ENCODE measurements around the gene GABRB2.
"Not testable (repeated sequence)": the region's sequence is repeated elsewhere in the genome, so short reads cannot be mapped to it uniquely, and the experiment has no call there.

GABRB2 gene

GRCh38 chr5:161295721-161296250, 250.7 kb downstream of the GABRB2 start:
- DNase-seq, result no peak

- no peak for DNase-seq
Observed at GRCh38 chr5:161288071-161288470, 258.5 kb downstream of the GABRB2 start.

GRCh38 chr5:161287436-161287835, 259.1 kb downstream of the GABRB2 start:
- no peak for DNase-seq

- no peak for DNase-seq
Observed at GRCh38 chr5:161286066-161286655, 260.4 kb downstream of the GABRB2 start.

GRCh38 chr5:161284445-161284844, 262.1 kb downstream of the GABRB2 start:
- DNase-seq, result no peak

- DNase-seq, result no peak
Observed at GRCh38 chr5:161283296-161283695, 263.2 kb downstream of the GABRB2 start.

GRCh38 chr5:161278739-161279660, 267.5 kb downstream of the GABRB2 start:
- no peak for DNase-seq

GRCh38 chr5:161277011-161277410, 269.5 kb downstream of the GABRB2 start:
- no peak for DNase-seq

GRCh38 chr5:161274951-161275350, 271.6 kb downstream of the GABRB2 start:
- DNase-seq, result no peak

GRCh38 chr5:161273410-161273809, 273.1 kb downstream of the GABRB2 start:
- no peak for DNase-seq

GRCh38 chr5:161271816-161272215, 274.7 kb downstream of the GABRB2 start:
- DNase-seq, result no peak

GRCh38 chr5:161269125-161269524, 277.4 kb downstream of the GABRB2 start:
- no peak for DNase-seq

- DNase-seq, result no peak
Observed at GRCh38 chr5:161266954-161267353, 279.6 kb downstream of the GABRB2 start.

- no peak for DNase-seq
Observed at GRCh38 chr5:161265006-161265405, 281.5 kb downstream of the GABRB2 start.

GRCh38 chr5:161263191-161263590, 283.3 kb downstream of the GABRB2 start:
- DNase-seq, result no peak

GRCh38 chr5:161261668-161262323, 284.7 kb downstream of the GABRB2 start:
- DNase-seq, result no peak

GRCh38 chr5:161258438-161258837, 288.1 kb downstream of the GABRB2 start:
- DNase-seq, result no peak

- DNase-seq, result no peak
Observed at GRCh38 chr5:161256957-161257356, 289.6 kb downstream of the GABRB2 start.

- not testable (repeated sequence) for DNase-seq
Observed at GRCh38 chr5:161252955-161253354, 293.6 kb downstream of the GABRB2 start.

- DNase-seq, result no peak
Observed at GRCh38 chr5:161246749-161247148, 299.8 kb downstream of the GABRB2 start.

- not testable (repeated sequence) for DNase-seq
Observed at GRCh38 chr5:161245846-161246245, 300.7 kb downstream of the GABRB2 start.

Data from NCI-H1930 (cell line).